ENCODE results near the gene FGG. TPM values are rescaled to one million over a fixed set of nuclear protein-coding genes. Genes with fewer than 3 reads are reported as not detected.
A peak's percentile ranks its signal among the peaks of the same experiment; 100 is the strongest.

The FGG gene
- total RNA-seq, 1 donor from 2014 or later, result not detected

GRCh38 chr4:154559494-154560418, 52.7 kb downstream of the FGG start:
- H3K4me3 ChIP-seq (ENCODE audit: low read depth, low read length), result no peak overlapping the region

GRCh38 chr4:154559141-154559493, 53.3 kb downstream of the FGG start:
- no peaks in the 10 kb centered on the region for H3K27me3 ChIP-seq (ENCODE audit: control insufficient read depth, insufficient read depth, low read length)
- TF ChIP-seq CTCF (IDR thresholded peaks at IDR 0.05; ENCODE audit: insufficient read depth, low read length, poor library complexity, severe bottlenecking), result no peak
- H3K36me3 ChIP-seq (ENCODE audit: control insufficient read depth, insufficient read depth, low read length), result no peaks in the 10 kb centered on the region
- no peak for DNase-seq (ENCODE audit: low read depth)
- H3K4me3 ChIP-seq (ENCODE audit: low read depth, low read length), result no peak overlapping the region

More at GRCh38 chr4:154559494-154560418, 52.7 kb downstream of the FGG start:
- Histone ChIP-seq H3K27me3 (ENCODE audit: control insufficient read depth, insufficient read depth, low read length) (no peaks in the 10 kb centered on the region), H3K36me3 (ENCODE audit: control insufficient read depth, insufficient read depth, low read length) (no peaks in the 10 kb centered on the region)
- TF ChIP-seq CTCF (IDR thresholded peaks at IDR 0.05; ENCODE audit: insufficient read depth, low read length, poor library complexity, severe bottlenecking), result peak; percentile 60
- no peak for DNase-seq (ENCODE audit: low read depth)

Other genes with a start within 250 kb of the FGG start
- 0.75 and 3.1 TPM in 2 replicates for gene DCHS2, start 120.9 kb downstream of the FGG start, total RNA-seq
- gene PLRG1, start 62.3 kb downstream of the FGG start, total RNA-seq, result 75.5 and 83.4 TPM in 2 replicates
- gene FGB, start 49.6 kb downstream of the FGG start, total RNA-seq, result 1.5 and 3.7 TPM in 2 replicates
- not detected in 2 replicates for gene FGA, start 21.9 kb downstream of the FGG start, total RNA-seq
- gene LRAT, start 131.3 kb upstream of the FGG start, total RNA-seq, result 1.1 and 1.2 TPM in 2 replicates
- gene RBM46, start 168.6 kb upstream of the FGG start, total RNA-seq, result 0.04 and 0.21 TPM in 2 replicates

Measured in kidney epithelial cell (primary cell).